ENCODE data around the gene TMCO2.

DNA sequence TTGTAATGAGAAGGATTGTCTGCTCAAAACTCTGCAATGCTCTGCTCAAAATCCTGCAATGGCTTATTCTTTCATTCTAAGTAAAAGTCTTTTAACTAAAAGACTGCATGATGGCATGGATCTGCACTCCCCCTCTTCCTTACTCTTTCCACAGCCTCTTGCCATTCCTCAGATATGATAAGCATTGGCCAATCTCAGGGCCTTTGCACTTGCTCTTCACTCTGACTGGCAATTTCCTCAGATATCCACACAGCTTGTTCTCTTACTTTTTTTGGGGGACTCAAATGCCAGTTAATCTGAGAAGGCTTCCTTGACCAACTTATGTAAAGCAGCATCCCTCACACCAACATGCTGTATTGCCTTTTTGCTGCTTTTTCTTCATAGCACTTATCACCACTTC lies 7.5 kb downstream of the TMCO2 start:
- TF ChIP-seq NANOG (IDR thresholded peaks at IDR 0.05; ENCODE audit: borderline replicate concordance): no peak
- TF ChIP-seq CTCF (conservative IDR thresholded peaks at IDR 0.05; ENCODE audit: low read depth in 2 of 2): no peak
- no peak for TF ChIP-seq EZH2 (IDR thresholded peaks at IDR 0.05; ENCODE audit: low read depth, unreplicated experiment)
- no peak for TF ChIP-seq JUNB (IDR thresholded peaks at IDR 0.05; ENCODE audit: unreplicated experiment)
- no peak for TF ChIP-seq POLR2AphosphoS5 (IDR thresholded peaks at IDR 0.05; ENCODE audit: low read depth)
- no peak for TF ChIP-seq REST (IDR thresholded peaks at IDR 0.05; ENCODE audit: unreplicated experiment)
- TF ChIP-seq CREB1 (CRISPR knock-in tag; IDR thresholded peaks at IDR 0.05; ENCODE audit: low read depth): no peak
- no peak for TF ChIP-seq EZH2phosphoT487 (IDR thresholded peaks at IDR 0.05; ENCODE audit: unreplicated experiment)
- no peak for TF ChIP-seq STAT1 (IDR thresholded peaks at IDR 0.05; ENCODE audit: unreplicated experiment)
- TF ChIP-seq, protein P1, sequence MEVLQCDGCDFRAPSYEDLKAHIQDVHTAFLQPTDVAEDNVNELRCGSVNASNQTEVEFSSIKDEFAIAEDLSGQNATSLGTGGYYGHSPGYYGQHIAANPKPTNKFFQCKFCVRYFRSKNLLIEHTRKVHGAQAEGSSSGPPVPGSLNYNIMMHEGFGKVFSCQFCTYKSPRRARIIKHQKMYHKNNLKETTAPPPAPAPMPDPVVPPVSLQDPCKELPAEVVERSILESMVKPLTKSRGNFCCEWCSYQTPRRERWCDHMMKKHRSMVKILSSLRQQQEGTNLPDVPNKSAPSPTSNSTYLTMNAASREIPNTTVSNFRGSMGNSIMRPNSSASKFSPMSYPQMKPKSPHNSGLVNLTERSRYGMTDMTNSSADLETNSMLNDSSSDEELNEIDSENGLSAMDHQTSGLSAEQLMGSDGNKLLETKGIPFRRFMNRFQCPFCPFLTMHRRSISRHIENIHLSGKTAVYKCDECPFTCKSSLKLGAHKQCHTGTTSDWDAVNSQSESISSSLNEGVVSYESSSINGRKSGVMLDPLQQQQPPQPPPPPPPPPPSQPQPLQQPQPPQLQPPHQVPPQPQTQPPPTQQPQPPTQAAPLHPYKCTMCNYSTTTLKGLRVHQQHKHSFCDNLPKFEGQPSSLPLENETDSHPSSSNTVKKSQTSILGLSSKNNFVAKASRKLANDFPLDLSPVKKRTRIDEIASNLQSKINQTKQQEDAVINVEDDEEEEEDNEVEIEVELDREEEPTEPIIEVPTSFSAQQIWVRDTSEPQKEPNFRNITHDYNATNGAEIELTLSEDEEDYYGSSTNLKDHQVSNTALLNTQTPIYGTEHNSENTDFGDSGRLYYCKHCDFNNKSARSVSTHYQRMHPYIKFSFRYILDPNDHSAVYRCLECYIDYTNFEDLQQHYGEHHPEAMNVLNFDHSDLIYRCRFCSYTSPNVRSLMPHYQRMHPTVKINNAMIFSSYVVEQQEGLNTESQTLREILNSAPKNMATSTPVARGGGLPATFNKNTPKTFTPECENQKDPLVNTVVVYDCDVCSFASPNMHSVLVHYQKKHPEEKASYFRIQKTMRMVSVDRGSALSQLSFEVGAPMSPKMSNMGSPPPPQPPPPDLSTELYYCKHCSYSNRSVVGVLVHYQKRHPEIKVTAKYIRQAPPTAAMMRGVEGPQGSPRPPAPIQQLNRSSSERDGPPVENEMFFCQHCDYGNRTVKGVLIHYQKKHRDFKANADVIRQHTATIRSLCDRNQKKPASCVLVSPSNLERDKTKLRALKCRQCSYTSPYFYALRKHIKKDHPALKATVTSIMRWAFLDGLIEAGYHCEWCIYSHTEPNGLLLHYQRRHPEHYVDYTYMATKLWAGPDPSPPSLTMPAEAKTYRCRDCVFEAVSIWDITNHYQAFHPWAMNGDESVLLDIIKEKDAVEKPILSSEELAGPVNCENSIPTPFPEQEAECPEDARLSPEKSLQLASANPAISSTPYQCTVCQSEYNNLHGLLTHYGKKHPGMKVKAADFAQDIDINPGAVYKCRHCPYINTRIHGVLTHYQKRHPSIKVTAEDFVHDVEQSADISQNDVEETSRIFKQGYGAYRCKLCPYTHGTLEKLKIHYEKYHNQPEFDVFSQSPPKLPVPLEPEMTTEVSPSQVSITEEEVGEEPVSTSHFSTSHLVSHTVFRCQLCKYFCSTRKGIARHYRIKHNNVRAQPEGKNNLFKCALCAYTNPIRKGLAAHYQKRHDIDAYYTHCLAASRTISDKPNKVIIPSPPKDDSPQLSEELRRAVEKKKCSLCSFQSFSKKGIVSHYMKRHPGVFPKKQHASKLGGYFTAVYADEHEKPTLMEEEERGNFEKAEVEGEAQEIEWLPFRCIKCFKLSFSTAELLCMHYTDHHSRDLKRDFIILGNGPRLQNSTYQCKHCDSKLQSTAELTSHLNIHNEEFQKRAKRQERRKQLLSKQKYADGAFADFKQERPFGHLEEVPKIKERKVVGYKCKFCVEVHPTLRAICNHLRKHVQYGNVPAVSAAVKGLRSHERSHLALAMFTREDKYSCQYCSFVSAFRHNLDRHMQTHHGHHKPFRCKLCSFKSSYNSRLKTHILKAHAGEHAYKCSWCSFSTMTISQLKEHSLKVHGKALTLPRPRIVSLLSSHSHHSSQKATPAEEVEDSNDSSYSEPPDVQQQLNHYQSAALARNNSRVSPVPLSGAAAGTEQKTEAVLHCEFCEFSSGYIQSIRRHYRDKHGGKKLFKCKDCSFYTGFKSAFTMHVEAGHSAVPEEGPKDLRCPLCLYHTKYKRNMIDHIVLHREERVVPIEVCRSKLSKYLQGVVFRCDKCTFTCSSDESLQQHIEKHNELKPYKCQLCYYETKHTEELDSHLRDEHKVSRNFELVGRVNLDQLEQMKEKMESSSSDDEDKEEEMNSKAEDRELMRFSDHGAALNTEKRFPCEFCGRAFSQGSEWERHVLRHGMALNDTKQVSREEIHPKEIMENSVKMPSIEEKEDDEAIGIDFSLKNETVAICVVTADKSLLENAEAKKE (CRISPR knock-in tag; IDR thresholded peaks at IDR 0.05): no peak
- TF ChIP-seq ZNF331 (CRISPR knock-in tag; IDR thresholded peaks at IDR 0.05; ENCODE audit: low read depth): no peak
- TF ChIP-seq, protein P2, sequence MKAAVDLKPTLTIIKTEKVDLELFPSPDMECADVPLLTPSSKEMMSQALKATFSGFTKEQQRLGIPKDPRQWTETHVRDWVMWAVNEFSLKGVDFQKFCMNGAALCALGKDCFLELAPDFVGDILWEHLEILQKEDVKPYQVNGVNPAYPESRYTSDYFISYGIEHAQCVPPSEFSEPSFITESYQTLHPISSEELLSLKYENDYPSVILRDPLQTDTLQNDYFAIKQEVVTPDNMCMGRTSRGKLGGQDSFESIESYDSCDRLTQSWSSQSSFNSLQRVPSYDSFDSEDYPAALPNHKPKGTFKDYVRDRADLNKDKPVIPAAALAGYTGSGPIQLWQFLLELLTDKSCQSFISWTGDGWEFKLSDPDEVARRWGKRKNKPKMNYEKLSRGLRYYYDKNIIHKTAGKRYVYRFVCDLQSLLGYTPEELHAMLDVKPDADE (IDR thresholded peaks at IDR 0.05): no peak

Measured in GM23338 (cell line).